Endodermal cell (in vitro differentiated cells): ENCODE data around the gene GTF2E1. TPM values are rescaled to one million over a fixed set of nuclear protein-coding genes. Genes with fewer than 3 reads are reported as not detected.

Experiments used
- DNase-seq: peaks from one replicate; pipeline ENCODE4 v3.0.0-alpha.2; 2017
- H3K27ac ChIP-seq: 2 replicates; pipeline ENCODE4 v1.5.1; 2013; ENCODE audit warnings: mild to moderate bottlenecking, low read depth, low read length, moderate library complexity
- H3K27me3 ChIP-seq: 2 replicates; pipeline ENCODE4 v1.6.1; 2013; ENCODE audit warnings: mild to moderate bottlenecking, low read length, moderate library complexity; ENCODE audit not compliant: insufficient read depth, control insufficient read depth, poor library complexity, severe bottlenecking
- H3K36me3 ChIP-seq: 2 replicates; pipeline ENCODE4 v1.7.0; 2013; ENCODE audit warnings: mild to moderate bottlenecking, low read length, moderate library complexity; ENCODE audit not compliant: control insufficient read depth, insufficient read depth
- H3K4me1 ChIP-seq: one replicate; pipeline ENCODE4 v1.7.0; 2013; ENCODE audit warnings: low read length; ENCODE audit not compliant: control insufficient read depth, insufficient read depth
- H3K4me3 ChIP-seq: 2 replicates; pipeline ENCODE4 v1.5.1; 2013; ENCODE audit warnings: mild to moderate bottlenecking, low read length, moderate library complexity
- H3K9ac ChIP-seq: 2 replicates; pipeline ENCODE4 v1.6.1; 2013; ENCODE audit warnings: mild to moderate bottlenecking, low read length, moderate library complexity; ENCODE audit not compliant: poor library complexity, severe bottlenecking; ENCODE audit errors: extremely low read depth
- H3K9me3 ChIP-seq: 2 replicates; pipeline ENCODE4 v1.6.1; 2013; ENCODE audit warnings: mild to moderate bottlenecking, low read length, moderate library complexity; ENCODE audit not compliant: control insufficient read depth
- H3K27ac Mint-ChIP-seq: 2 replicates; pipeline ENCODE4 v1.8.0; 2020; ENCODE audit warnings: mixed read lengths
- H3K27me3 Mint-ChIP-seq: 2 replicates; pipeline ENCODE4 v1.8.0; 2021; ENCODE audit warnings: mild to moderate bottlenecking, mixed read lengths; ENCODE audit not compliant: insufficient read depth
- H3K36me3 Mint-ChIP-seq: 2 replicates; pipeline ENCODE4 v1.8.0; 2020; ENCODE audit warnings: low read depth, mixed read lengths
- H3K4me1 Mint-ChIP-seq: 2 replicates; pipeline ENCODE4 v1.8.0; 2020; ENCODE audit warnings: mixed read lengths
- H3K4me3 Mint-ChIP-seq: 2 replicates; pipeline ENCODE4 v1.8.0; 2020; ENCODE audit warnings: mild to moderate bottlenecking, moderate library complexity, mixed read lengths
- H3K9me3 Mint-ChIP-seq: 2 replicates; pipeline ENCODE4 v1.8.0; 2020; ENCODE audit warnings: mild to moderate bottlenecking, mixed read lengths
- CTCF ChIP-seq: fragments of 200-600 bp; sonication (generic); conservative IDR thresholded peaks from 2 replicates; pipeline ENCODE4 v1.5.0; 2021; ENCODE audit warnings: antibody characterized with exemption, mild to moderate bottlenecking
- WGBS, 2 experiments: methylation state at CpG; one replicate each; pipeline versions ENCODE4 v1.1.5 to v1.1.7; 2013; ENCODE audit warnings: missing lambda C conversion rate in 2 of 2, mixed read lengths in 1 of 2; ENCODE audit not compliant: insufficient coverage in 1 of 2, insufficient read length in 1 of 2; 5-methylcytosine and 5-hydroxymethylcytosine counted together
- total RNA-seq, 2 donors: library from RNA; stranded (reverse); fragmentation: NEBNext Ultra II Directional in 1 of 2; extraction: Animal tissue kit (Norgen Biotek cat#: 25700) in 1 of 2; gene quantifications; 2 replicates in 1 of 2; 3 replicates in 1 of 2; pipeline ENCODE4 v1.2.1, GENCODE V29; 2021

The GTF2E1 gene
- total RNA-seq, 2 donors from 2014 or later = 42.6 to 51.1 TPM

DNA sequence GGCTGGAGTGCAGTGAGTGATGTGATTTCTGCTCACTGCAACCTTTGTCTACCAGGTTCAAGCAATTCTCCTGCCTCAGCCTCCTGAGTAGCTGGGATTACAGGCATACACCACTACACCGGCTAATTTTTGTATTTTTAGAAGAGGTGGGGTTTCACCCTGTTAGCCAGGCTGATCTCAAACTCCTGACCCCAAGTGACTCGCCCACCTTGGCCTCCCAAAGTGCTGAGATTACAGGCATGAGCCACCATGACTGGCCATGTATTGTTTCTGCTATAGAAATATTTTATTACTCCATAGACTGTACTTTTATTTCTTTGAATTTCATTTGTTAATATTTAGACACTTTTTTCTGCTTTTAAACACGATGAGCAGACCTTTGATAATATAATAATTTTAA lies 60.4 kb downstream of the GTF2E1 start:
- Mint-ChIP-seq H3K27me3 (no peaks in the 10 kb centered on the region), H3K4me3 (no peak overlapping the region), H3K4me1 (no peaks in the 10 kb centered on the region), H3K9me3 (no peaks in the 10 kb centered on the region), H3K27ac (no peak overlapping the region), H3K36me3 (no peaks in the 10 kb centered on the region)
- H3K4me1 ChIP-seq = no peaks in the 10 kb centered on the region
- no peaks in the 10 kb centered on the region for H3K27me3 ChIP-seq
- H3K9me3 ChIP-seq = no peaks in the 10 kb centered on the region
- H3K4me3 ChIP-seq = no peak overlapping the region
- no peak for TF ChIP-seq CTCF
- H3K27ac ChIP-seq = no peak overlapping the region
- no peak overlapping the region for H3K9ac ChIP-seq
- no peaks in the 10 kb centered on the region for H3K36me3 ChIP-seq
- no peak for DNase-seq
- 100% methylated on average over 2 of the region's 3 CpGs; no CpG with 5 or more reads in 1 of the 2 experiments for WGBS, 2 experiments

- no peak overlapping the region for H3K4me3 ChIP-seq
- WGBS, 2 experiments = 92 to 100% methylated on average over 3 to 4 of the region's 4 CpGs
These were observed 74.2 kb downstream of the GTF2E1 start for GRCh38 chr3:120816728-120817127.

DNA sequence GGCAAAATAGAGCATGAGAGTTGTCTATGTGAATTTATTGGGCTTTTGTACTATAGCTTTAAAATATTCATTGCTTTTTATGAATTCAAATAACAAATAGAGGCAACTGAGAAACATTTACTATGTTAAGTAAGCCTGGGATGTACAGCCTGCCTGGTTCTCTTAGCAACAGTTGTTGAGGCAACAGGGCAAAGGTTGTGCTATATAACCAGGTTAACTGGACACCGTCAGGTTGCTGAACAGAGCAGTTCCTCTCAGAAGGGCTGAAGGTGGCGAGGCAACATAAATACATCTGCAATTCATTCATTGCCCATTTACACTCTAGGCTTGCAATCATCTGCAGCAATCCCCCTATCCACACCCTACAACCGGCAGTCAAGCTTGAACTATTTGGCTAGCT lies 78.2 kb downstream of the GTF2E1 start:
- Mint-ChIP-seq H3K9me3 (no peaks in the 10 kb centered on the region), H3K4me1 (peaks cover 19% of the 10 kb centered on the region), H3K4me3 (no peak overlapping the region), H3K27ac (no peak overlapping the region), H3K27me3 (peaks cover 3% of the 10 kb centered on the region), H3K36me3 (no peaks in the 10 kb centered on the region)
- Histone ChIP-seq H3K27me3 (peaks cover 5% of the 10 kb centered on the region), H3K9me3 (no peaks in the 10 kb centered on the region), H3K9ac (no peak overlapping the region), H3K27ac (no peak overlapping the region), H3K4me3 (no peak overlapping the region), H3K4me1 (peaks cover 4% of the 10 kb centered on the region), H3K36me3 (no peaks in the 10 kb centered on the region)
- no peak for TF ChIP-seq CTCF
- no peak for DNase-seq
- whole genome bisulfite sequencing, 2 experiments = 91 to 100% methylated on average over 1 to 3 of the region's 3 CpGs

More at GRCh38 chr3:120816728-120817127, 74.2 kb downstream of the GTF2E1 start:
- DNase-seq = no peak
- Histone ChIP-seq H3K27ac (no peak overlapping the region), H3K36me3 (no peaks in the 10 kb centered on the region), H3K9me3 (no peaks in the 10 kb centered on the region), H3K27me3 (no peaks in the 10 kb centered on the region), H3K9ac (no peak overlapping the region), H3K4me1 (no peaks in the 10 kb centered on the region)
- H3K36me3 Mint-ChIP-seq = no peaks in the 10 kb centered on the region
- no peaks in the 10 kb centered on the region for H3K9me3 Mint-ChIP-seq
- H3K27me3 Mint-ChIP-seq = peaks cover 3% of the 10 kb centered on the region
- H3K27ac Mint-ChIP-seq = no peak overlapping the region
- H3K4me3 Mint-ChIP-seq = no peak overlapping the region
- TF ChIP-seq CTCF = no peak
- H3K4me1 Mint-ChIP-seq = no peaks in the 10 kb centered on the region
